ENCODE results near the gene CTNNA2. TPM values are rescaled to one million over a fixed set of nuclear protein-coding genes. Genes with fewer than 3 reads are reported as not detected.

The CTNNA2 gene
- total RNA-seq, 1 experiment from 2014 or later, result not detected

DNA sequence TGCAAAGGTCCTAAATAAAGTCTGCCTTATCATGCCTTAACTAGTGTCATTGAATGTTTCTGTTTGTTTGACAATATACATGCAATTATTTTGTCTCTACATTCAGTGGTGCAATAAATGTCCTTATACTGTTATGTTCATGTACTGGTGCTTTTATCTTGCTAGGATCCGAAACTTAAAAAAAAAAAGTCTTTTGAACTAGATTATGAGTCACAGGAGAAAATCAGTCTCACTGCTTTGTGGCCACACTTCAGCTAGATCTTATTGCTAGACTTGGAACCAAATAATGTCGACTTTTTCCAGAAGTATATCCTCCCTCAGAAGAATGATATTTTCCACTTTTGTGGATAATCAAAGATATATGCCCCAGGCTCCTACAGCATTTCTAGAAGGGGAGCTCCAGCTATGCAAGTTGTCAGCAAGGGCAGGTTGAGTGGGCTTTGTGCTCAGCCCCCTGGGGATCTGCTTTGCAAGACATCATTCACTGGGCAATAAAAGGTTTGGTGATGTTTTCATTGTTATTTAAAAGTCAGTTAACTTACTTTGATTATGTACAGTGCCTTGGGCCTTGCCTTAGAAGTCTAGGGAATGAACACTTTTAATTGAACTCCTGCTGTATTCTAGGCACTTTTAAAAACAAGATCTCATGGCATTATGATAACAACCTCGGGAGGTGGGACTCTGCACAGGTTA lies 948.8 kb downstream of the CTNNA2 start:
- Histone ChIP-seq H3K27ac (no peak overlapping the region), H3K27me3 (ENCODE audit: insufficient read depth, low read depth) (peaks cover 42% of the 10 kb centered on the region), H2AFZ (no peak overlapping the region), H3K4me3 (no peak overlapping the region), H3F3A (ENCODE audit: insufficient read depth, low read depth) (no peaks in the 10 kb centered on the region), H3K9me2 (ENCODE audit: insufficient read depth) (no peaks in the 10 kb centered on the region), H3K79me2 (ENCODE audit: low read depth) (no peaks in the 10 kb centered on the region), H3K36me3 (ENCODE audit: low read depth) (no peaks in the 10 kb centered on the region), H4K20me1 (ENCODE audit: insufficient read depth) (no peaks in the 10 kb centered on the region), H3K4me2 (no peak overlapping the region), H3K4me1 (replicated peaks; ENCODE audit: insufficient read depth) (no peaks in the 10 kb centered on the region), H3K9me3 (ENCODE audit: insufficient read depth, low read depth) (no peaks in the 10 kb centered on the region)
- ChIA-PET CTCF (interaction anchor here (0.6 kb wide), 1 partner anchor 388 kb away, joined by 3 read pairs; no protein-coding TSS in a partner anchor), POLR2A (ENCODE audit: unreplicated experiment) (no interaction called here)
- intact Hi-C loops (cut with micrococcal nuclease; ENCODE audit: unreplicated experiment), result no loop called here
- BruUV-seq (replicated peaks), result no TSS peak
- TF ChIP-seq EZH2 (IDR thresholded peaks at IDR 0.05; ENCODE audit: low read depth), result no peak
- TF ChIP-seq, protein P1, sequence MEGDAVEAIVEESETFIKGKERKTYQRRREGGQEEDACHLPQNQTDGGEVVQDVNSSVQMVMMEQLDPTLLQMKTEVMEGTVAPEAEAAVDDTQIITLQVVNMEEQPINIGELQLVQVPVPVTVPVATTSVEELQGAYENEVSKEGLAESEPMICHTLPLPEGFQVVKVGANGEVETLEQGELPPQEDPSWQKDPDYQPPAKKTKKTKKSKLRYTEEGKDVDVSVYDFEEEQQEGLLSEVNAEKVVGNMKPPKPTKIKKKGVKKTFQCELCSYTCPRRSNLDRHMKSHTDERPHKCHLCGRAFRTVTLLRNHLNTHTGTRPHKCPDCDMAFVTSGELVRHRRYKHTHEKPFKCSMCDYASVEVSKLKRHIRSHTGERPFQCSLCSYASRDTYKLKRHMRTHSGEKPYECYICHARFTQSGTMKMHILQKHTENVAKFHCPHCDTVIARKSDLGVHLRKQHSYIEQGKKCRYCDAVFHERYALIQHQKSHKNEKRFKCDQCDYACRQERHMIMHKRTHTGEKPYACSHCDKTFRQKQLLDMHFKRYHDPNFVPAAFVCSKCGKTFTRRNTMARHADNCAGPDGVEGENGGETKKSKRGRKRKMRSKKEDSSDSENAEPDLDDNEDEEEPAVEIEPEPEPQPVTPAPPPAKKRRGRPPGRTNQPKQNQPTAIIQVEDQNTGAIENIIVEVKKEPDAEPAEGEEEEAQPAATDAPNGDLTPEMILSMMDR (conservative IDR thresholded peaks at IDR 0.05), result no peak
- DNase-seq, result no peak

DNA sequence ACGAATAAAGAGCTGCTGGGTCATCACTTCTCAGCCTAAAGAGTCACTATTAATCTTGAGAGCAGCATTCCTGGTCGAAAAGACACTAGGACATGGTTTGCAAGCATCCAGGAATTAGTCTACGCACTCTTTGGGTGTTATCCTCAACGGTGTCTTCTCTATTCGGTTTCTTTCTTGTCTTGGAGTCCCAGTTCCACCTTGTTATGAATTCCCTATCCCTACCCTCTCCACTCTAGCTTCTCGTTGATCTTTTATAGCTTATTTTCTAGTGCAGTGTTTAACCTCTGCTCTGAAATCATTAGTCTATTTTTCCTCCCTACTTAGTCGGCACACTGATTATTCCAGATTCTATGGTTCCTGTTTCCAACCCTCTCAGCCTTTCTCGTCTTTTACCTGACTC lies 949.8 kb downstream of the CTNNA2 start:
- H3K4me1 ChIP-seq (replicated peaks; ENCODE audit: insufficient read depth), result no peaks in the 10 kb centered on the region
- H3K27me3 ChIP-seq (ENCODE audit: insufficient read depth, low read depth), result peaks cover 37% of the 10 kb centered on the region
- no peaks in the 10 kb centered on the region for H3K79me2 ChIP-seq (ENCODE audit: low read depth)
- H3K4me3 ChIP-seq, result no peak overlapping the region
- intact Hi-C loops (cut with micrococcal nuclease; ENCODE audit: unreplicated experiment), result no loop called here
- DNase-seq, result no peak
- H3K9me2 ChIP-seq (ENCODE audit: insufficient read depth), result no peaks in the 10 kb centered on the region
- H3K4me2 ChIP-seq, result no peak overlapping the region
- BruUV-seq (replicated peaks), result no TSS peak
- TF ChIP-seq EZH2 (IDR thresholded peaks at IDR 0.05; ENCODE audit: low read depth), result no peak
- TF ChIP-seq, protein P1 (conservative IDR thresholded peaks at IDR 0.05), result no peak
- POLR2A ChIA-PET (ENCODE audit: unreplicated experiment), result no interaction called here
- H3K36me3 ChIP-seq (ENCODE audit: low read depth), result no peaks in the 10 kb centered on the region
- H3F3A ChIP-seq (ENCODE audit: insufficient read depth, low read depth), result no peaks in the 10 kb centered on the region
- no peak overlapping the region for H3K27ac ChIP-seq
- H4K20me1 ChIP-seq (ENCODE audit: insufficient read depth), result no peaks in the 10 kb centered on the region
- H2AFZ ChIP-seq, result no peak overlapping the region
- CTCF ChIA-PET, result no interaction called here
- H3K9me3 ChIP-seq (ENCODE audit: insufficient read depth, low read depth), result no peaks in the 10 kb centered on the region

DNA sequence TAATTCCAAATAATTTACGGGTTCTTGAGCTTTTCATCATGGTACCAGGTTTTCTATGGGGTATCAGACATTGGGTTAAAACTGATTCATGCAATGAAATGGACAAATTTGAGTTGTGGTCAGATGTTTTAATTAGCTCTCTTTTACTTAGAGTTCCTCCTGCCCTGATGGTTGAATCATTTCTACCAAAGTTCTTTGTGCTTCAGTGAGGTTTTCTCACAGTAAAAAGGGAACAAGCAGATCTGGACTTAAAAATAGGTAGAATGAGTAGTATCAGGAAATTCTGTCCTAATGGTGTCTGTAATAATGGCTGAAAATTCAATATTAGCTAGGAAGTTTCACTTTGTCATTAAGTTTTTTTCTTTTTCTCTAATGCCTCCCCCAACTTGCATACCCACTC lies 951.4 kb downstream of the CTNNA2 start:
- Histone ChIP-seq H3K9me3 (ENCODE audit: insufficient read depth, low read depth) (no peaks in the 10 kb centered on the region), H3K4me2 (no peak overlapping the region), H3K79me2 (ENCODE audit: low read depth) (no peaks in the 10 kb centered on the region), H3K27me3 (ENCODE audit: insufficient read depth, low read depth) (peaks cover 37% of the 10 kb centered on the region), H4K20me1 (ENCODE audit: insufficient read depth) (no peaks in the 10 kb centered on the region), H3K4me3 (no peak overlapping the region), H3K36me3 (ENCODE audit: low read depth) (no peaks in the 10 kb centered on the region), H2AFZ (no peak overlapping the region), H3K27ac (no peak overlapping the region), H3F3A (ENCODE audit: insufficient read depth, low read depth) (no peaks in the 10 kb centered on the region), H3K4me1 (replicated peaks; ENCODE audit: insufficient read depth) (no peaks in the 10 kb centered on the region), H3K9me2 (ENCODE audit: insufficient read depth) (no peaks in the 10 kb centered on the region)
- no peak for DNase-seq
- POLR2A ChIA-PET (ENCODE audit: unreplicated experiment), result no interaction called here
- CTCF ChIA-PET, result no interaction called here
- no TSS peak for BruUV-seq (replicated peaks)
- intact Hi-C loops (cut with micrococcal nuclease; ENCODE audit: unreplicated experiment), result no loop called here
- TF ChIP-seq EZH2 (IDR thresholded peaks at IDR 0.05; ENCODE audit: low read depth), result no peak
- TF ChIP-seq, protein P1 (conservative IDR thresholded peaks at IDR 0.05), result no peak

All from PC-9 (cell line).